NB4 (cell line): ENCODE data around the gene CSRP2.

Experiments used
- DNase-seq: peaks from one replicate; pipeline ENCODE4 v3.0.0; 2010; ENCODE audit warnings: low read depth
- H3K4me3 ChIP-seq: one replicate; pipeline ENCODE4 v1.5.1; 2011; ENCODE audit warnings: mild to moderate bottlenecking, low read depth, low read length, moderate library complexity
- MYC ChIP-seq: IDR thresholded peaks from 2 replicates; pipeline ENCODE4 v1.6.1; 2011; ENCODE audit warnings: low read depth, low read length
- POLR2A ChIP-seq: IDR thresholded peaks from 2 replicates; pipeline ENCODE4 v1.6.1; 2011; ENCODE audit warnings: mild to moderate bottlenecking; ENCODE audit not compliant: insufficient read length; ENCODE audit errors: extremely low read depth
- TF ChIP-seq, protein P1 (sequence below): IDR thresholded peaks from 2 replicates; pipeline ENCODE4 v1.6.1; 2011; ENCODE audit warnings: low read depth, low read length
- TF ChIP-seq, protein P2 (sequence below): IDR thresholded peaks from one replicate; pipeline ENCODE4 v1.5.1; 2012; ENCODE audit warnings: low read depth, low read length

Gene CSRP2

DNA sequence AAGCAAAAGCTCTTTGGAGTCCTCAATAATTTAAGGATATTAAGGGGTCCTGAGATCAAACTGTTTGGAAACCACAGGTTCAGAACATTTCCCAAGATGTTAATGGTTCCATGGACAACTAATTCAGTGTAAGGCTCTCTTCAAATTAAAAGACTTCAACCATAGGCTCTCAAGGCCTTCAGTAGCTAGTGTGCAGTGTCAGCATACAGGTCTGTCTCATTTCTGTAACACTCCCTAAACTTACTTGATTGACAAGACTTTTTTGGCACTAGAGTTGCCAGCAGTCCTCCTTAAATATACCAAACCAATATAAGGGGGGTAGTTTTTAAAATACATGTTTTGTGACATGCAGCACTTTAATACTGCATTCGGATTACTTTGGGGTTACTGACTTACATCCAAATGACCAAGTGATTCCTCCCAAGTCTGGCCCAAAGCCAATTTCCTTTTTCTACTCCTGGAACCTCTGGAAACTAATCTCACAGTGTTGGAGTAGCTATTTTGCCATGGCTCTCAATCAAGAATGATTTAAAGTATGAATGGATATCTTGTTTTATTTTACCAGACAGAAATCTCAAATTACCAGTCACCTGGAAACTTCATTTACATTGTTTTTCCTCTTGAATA lies 22.7 kb downstream of the CSRP2 start:
- no peak for DNase-seq
- TF ChIP-seq, protein P1, sequence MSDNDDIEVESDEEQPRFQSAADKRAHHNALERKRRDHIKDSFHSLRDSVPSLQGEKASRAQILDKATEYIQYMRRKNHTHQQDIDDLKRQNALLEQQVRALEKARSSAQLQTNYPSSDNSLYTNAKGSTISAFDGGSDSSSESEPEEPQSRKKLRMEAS = no peak
- TF ChIP-seq POLR2A = no peak

DNA sequence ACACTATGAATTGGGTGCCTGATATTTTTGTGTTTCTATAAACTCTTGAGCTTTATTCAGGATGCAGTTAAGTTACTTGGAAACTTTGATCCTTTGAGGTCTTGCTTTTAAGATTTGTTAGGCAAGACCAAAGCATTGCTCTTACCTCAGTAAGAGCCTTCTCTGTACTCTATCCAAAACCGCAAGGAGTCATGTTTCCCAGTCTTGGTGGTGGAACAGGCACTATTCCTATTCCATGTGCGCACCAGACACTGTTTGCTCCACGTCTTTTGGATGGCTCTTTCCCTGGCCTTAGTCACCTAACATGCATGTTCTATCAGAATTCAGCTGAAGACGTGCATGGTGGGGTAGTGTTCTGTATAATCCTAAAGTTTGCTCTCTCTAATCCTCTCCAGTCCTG lies 23.5 kb downstream of the CSRP2 start:
- TF ChIP-seq, protein P2, sequence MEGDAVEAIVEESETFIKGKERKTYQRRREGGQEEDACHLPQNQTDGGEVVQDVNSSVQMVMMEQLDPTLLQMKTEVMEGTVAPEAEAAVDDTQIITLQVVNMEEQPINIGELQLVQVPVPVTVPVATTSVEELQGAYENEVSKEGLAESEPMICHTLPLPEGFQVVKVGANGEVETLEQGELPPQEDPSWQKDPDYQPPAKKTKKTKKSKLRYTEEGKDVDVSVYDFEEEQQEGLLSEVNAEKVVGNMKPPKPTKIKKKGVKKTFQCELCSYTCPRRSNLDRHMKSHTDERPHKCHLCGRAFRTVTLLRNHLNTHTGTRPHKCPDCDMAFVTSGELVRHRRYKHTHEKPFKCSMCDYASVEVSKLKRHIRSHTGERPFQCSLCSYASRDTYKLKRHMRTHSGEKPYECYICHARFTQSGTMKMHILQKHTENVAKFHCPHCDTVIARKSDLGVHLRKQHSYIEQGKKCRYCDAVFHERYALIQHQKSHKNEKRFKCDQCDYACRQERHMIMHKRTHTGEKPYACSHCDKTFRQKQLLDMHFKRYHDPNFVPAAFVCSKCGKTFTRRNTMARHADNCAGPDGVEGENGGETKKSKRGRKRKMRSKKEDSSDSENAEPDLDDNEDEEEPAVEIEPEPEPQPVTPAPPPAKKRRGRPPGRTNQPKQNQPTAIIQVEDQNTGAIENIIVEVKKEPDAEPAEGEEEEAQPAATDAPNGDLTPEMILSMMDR = no peak
- TF ChIP-seq, protein P1 = no peak
- TF ChIP-seq POLR2A (no peak), MYC (no peak)

More for the DNA sequence above, 22.7 kb downstream of the CSRP2 start:
- H3K4me3 ChIP-seq = no peak overlapping the region

DNA sequence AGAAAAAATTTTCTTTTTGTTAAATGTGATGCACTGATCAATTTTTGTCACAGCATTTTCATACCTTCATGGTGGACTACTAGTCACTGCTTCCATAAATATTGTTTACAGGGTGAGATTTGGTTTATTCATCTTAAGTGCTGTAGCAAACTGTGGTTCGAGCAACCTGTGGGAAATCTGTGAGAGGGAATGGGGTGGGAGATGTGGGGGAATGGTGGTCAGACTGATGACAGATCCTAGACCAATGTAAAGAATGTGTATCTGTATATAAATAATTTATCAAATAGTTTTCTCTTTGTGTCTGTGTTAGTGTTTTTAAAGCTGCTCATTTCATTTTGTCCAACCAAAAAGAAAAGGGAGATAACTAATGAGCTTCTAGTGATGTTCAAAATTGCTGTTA lies 26.7 kb downstream of the CSRP2 start:
- DNase-seq = no peak
- TF ChIP-seq, protein P2 = no peak
- TF ChIP-seq MYC = no peak
- TF ChIP-seq POLR2A = no peak
- TF ChIP-seq, protein P1 = no peak
- no peak overlapping the region for H3K4me3 ChIP-seq

More for the DNA sequence above, 23.5 kb downstream of the CSRP2 start:
- no peak for DNase-seq
- H3K4me3 ChIP-seq = no peak overlapping the region

DNA sequence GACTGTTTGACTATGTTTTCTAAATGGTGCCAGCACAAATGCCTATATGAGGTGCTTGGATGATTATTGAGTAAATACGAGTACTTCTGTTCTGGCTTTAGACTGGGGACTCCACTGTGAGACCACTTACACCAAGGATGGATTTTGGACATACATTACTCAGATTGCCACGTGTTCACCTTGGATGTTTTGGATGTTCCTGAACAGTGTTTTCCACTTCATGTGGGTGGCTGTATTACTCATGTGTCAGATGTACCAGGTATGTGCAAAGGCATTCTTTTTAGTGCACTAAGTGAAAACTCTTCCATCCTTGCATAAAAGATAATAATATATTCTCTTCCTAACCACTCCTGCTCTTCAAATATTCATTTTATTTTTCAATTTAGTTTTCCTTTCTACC lies 30.7 kb downstream of the CSRP2 start:
- H3K4me3 ChIP-seq = no peak overlapping the region
- no peak for DNase-seq
- TF ChIP-seq, protein P1 = no peak
- TF ChIP-seq, protein P2 = no peak
- TF ChIP-seq POLR2A (no peak), MYC (no peak)

DNA sequence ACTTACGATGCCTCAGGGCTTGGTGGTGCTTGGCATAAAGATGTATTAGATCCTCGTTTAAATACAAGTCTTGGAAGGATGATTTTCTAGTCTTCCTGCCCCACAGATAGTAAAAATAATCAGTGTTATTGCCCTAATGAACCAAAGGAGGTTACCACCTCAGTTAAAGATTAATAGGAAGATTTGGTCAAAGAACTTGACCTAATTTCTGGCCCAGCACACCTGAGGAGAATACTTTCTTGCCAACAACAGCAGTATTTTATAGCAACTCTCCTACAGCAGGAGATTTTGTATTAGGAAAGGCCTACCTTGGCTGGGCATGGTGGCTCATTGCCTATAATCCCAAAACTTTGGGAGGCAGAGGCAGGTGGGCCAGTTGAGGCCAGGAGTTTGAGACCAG lies 31.6 kb downstream of the CSRP2 start:
- TF ChIP-seq MYC = no peak
- no peak for TF ChIP-seq POLR2A
- TF ChIP-seq, protein P2 = no peak
- TF ChIP-seq, protein P1 = no peak
- H3K4me3 ChIP-seq = no peak overlapping the region
- no peak for DNase-seq

DNA sequence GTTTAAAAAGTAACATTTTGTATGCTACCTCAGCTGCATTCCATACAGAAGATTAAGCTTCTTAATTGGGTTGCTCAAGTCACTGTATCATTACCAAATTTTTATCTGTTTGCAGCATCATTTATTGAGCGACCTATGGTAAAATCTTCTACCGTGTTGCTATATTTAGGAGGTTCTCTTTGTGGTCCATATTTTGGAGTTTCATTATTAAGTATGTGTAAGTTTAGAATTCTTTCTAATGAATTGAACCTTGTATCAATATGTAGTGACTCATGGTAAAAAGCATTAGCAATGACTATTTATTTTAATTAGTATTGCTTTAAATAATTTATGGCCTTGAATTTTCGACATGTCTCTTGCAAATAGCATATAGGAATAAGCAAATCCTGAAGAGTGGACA lies 42.2 kb downstream of the CSRP2 start:
- no peak for DNase-seq
- no peak overlapping the region for H3K4me3 ChIP-seq
- TF ChIP-seq, protein P1 = no peak
- no peak for TF ChIP-seq POLR2A
- TF ChIP-seq MYC = no peak
- TF ChIP-seq, protein P2 = no peak
